LNCaP clone FGC (cell line): ENCODE data around the gene CFAP20.

Experiments used
- DNase-seq: peaks from one replicate; pipeline ENCODE4 v3.0.0-alpha.2; 2011; ENCODE audit warnings: low read depth
- H3K4me3 ChIP-seq: 2 replicates; pipeline ENCODE4 v1.5.1; 2011; ENCODE audit warnings: mild to moderate bottlenecking, low read depth, low read length, control low read depth
- CTCF ChIP-seq: IDR thresholded peaks from 2 replicates; pipeline ENCODE4 v1.5.1; 2012; ENCODE audit warnings: mild to moderate bottlenecking; ENCODE audit not compliant: control insufficient read depth, insufficient read depth; ENCODE audit errors: extremely low read depth

CFAP20 gene

GRCh38 chr16:58138852-58139251 lies 9.7 kb upstream of the CFAP20 start:
- no peak overlapping the region for H3K4me3 ChIP-seq
- DNase-seq: no peak
- TF ChIP-seq CTCF: no peak

GRCh38 chr16:58137581-58137980 lies 8.4 kb upstream of the CFAP20 start:
- no peak for TF ChIP-seq CTCF
- DNase-seq: no peak
- no peak overlapping the region for H3K4me3 ChIP-seq

GRCh38 chr16:58128711-58129096 lies 477 bp downstream of the CFAP20 start:
- no peak for DNase-seq
- peak overlapping the region; percentile 81 for H3K4me3 ChIP-seq

GRCh38 chr16:58128181-58128631 lies 975 bp downstream of the CFAP20 start:
- DNase-seq: no peak
- TF ChIP-seq CTCF: no peak
- H3K4me3 ChIP-seq: peak overlapping the region; percentile 81

More at GRCh38 chr16:58128711-58129096, 477 bp downstream of the CFAP20 start:
- TF ChIP-seq CTCF: no peak

- no peak for DNase-seq
- peak overlapping the region; percentile 81 for H3K4me3 ChIP-seq
- TF ChIP-seq CTCF: no peak
Measured at GRCh38 chr16:58127634-58128033, 1.5 kb downstream of the CFAP20 start.

- H3K4me3 ChIP-seq: peak overlapping the region; percentile 81
- peak; percentile 55 for TF ChIP-seq CTCF
- peak; percentile 62 for DNase-seq
Measured at GRCh38 chr16:58127033-58127556, 2.1 kb downstream of the CFAP20 start.

GRCh38 chr16:58126451-58126961 lies 2.7 kb downstream of the CFAP20 start:
- H3K4me3 ChIP-seq: peak overlapping the region; percentile 25; the same call in 1 of the 2 replicates
- no peak for DNase-seq
- no peak for TF ChIP-seq CTCF
